ENCODE results near the gene DHX35. TPM values are rescaled to one million over a fixed set of nuclear protein-coding genes. Genes with fewer than 3 reads are reported as not detected.

The DHX35 gene
- total RNA-seq, 1 donor from 2014 or later = 6.1 TPM

- DNase-seq (ENCODE audit: low read depth) = no peak
- TF ChIP-seq CTCF (conservative IDR thresholded peaks at IDR 0.05; ENCODE audit: low read depth, low read length) = no peak
- peak overlapping the region; percentile 99 for H3K4me3 ChIP-seq (ENCODE audit: low read depth, low read length)
Measured at GRCh38 chr20:38962928-38963401, 821 bp downstream of the DHX35 start.

GRCh38 chr20:38963745-38964144, 1.6 kb downstream of the DHX35 start:
- no peak overlapping the region for H3K4me3 ChIP-seq (ENCODE audit: low read depth, low read length)
- TF ChIP-seq CTCF (conservative IDR thresholded peaks at IDR 0.05; ENCODE audit: low read depth, low read length) = no peak
- no peak for DNase-seq (ENCODE audit: low read depth)

- no peak for DNase-seq (ENCODE audit: low read depth)
- TF ChIP-seq CTCF (conservative IDR thresholded peaks at IDR 0.05; ENCODE audit: low read depth, low read length) = no peak
- no peak overlapping the region for H3K4me3 ChIP-seq (ENCODE audit: low read depth, low read length)
Measured at GRCh38 chr20:38965264-38965663, 3.1 kb downstream of the DHX35 start.

- TF ChIP-seq CTCF (conservative IDR thresholded peaks at IDR 0.05; ENCODE audit: low read depth, low read length) = no peak
- no peak for DNase-seq (ENCODE audit: low read depth)
- no peak overlapping the region for H3K4me3 ChIP-seq (ENCODE audit: low read depth, low read length)
Measured at GRCh38 chr20:38968090-38968489, 5.9 kb downstream of the DHX35 start.

GRCh38 chr20:38969708-38970107, 7.6 kb downstream of the DHX35 start:
- H3K4me3 ChIP-seq (ENCODE audit: low read depth, low read length) = no peak overlapping the region
- no peak for TF ChIP-seq CTCF (conservative IDR thresholded peaks at IDR 0.05; ENCODE audit: low read depth, low read length)
- DNase-seq (ENCODE audit: low read depth) = no peak

- H3K4me3 ChIP-seq (ENCODE audit: low read depth, low read length) = no peak overlapping the region
- no peak for DNase-seq (ENCODE audit: low read depth)
- no peak for TF ChIP-seq CTCF (conservative IDR thresholded peaks at IDR 0.05; ENCODE audit: low read depth, low read length)
Measured at GRCh38 chr20:38970302-38970701, 8.2 kb downstream of the DHX35 start.

- TF ChIP-seq CTCF (conservative IDR thresholded peaks at IDR 0.05; ENCODE audit: low read depth, low read length) = no peak
- H3K4me3 ChIP-seq (ENCODE audit: low read depth, low read length) = no peak overlapping the region
- DNase-seq (ENCODE audit: low read depth) = no peak
Measured at GRCh38 chr20:38973107-38973506, 11.0 kb downstream of the DHX35 start.
